ENCODE results near the gene UBE2K. TPM values are rescaled to one million over a fixed set of nuclear protein-coding genes. Genes with fewer than 3 reads are reported as not detected.
"Not testable (repeated sequence)": the region's sequence is repeated elsewhere in the genome, so short reads cannot be mapped to it uniquely, and the experiment has no call there.

UBE2K gene
- total RNA-seq, 1 experiment from 2014 or later, result 38.9 TPM

GRCh38 chr4:39667706-39668105 lies 30.2 kb upstream of the UBE2K start:
- Histone ChIP-seq H3K36me3 (ENCODE audit: low read depth, low read length) (no peaks in the 10 kb centered on the region), H3K9me3 (ENCODE audit: low read length) (no peaks in the 10 kb centered on the region), H3K9ac (ENCODE audit: low read length) (no peak overlapping the region), H4K20me1 (ENCODE audit: low read length) (no peaks in the 10 kb centered on the region), H2AFZ (ENCODE audit: low read length) (no peak overlapping the region), H3K9me2 (replicated peaks; ENCODE audit: low read length) (no peaks in the 10 kb centered on the region), H3K4me2 (ENCODE audit: low read length) (no peak overlapping the region), H3K27me3 (ENCODE audit: low read length) (no peaks in the 10 kb centered on the region), H3K4me3 (ENCODE audit: low read length) (no peak overlapping the region), H3F3A (ENCODE audit: low read length, unreplicated experiment) (no peaks in the 10 kb centered on the region), H3K79me2 (ENCODE audit: low read length) (no peaks in the 10 kb centered on the region), H3K4me1 (ENCODE audit: insufficient read depth, low read length) (no peaks in the 10 kb centered on the region), H3K27ac (ENCODE audit: low read length) (no peak overlapping the region)
- TF ChIP-seq EZH2phosphoT487 (IDR thresholded peaks at IDR 0.05; ENCODE audit: borderline replicate concordance, low read length) (no peak), EZH2 (IDR thresholded peaks at IDR 0.05; ENCODE audit: low read length, unreplicated experiment) (no peak), CTCF (conservative IDR thresholded peaks at IDR 0.05; ENCODE audit: low read depth, low read length) (no peak)
- intact Hi-C loops (cut with micrococcal nuclease), result no loop called here
- DNase-seq (no peak), ATAC-seq (no peak)
- POLR2A ChIA-PET (ENCODE audit: unreplicated experiment), result no interaction called here
- CTCF ChIA-PET, result no interaction called here
- BruUV-seq (replicated peaks), result no TSS peak

GRCh38 chr4:39668887-39669286 lies 29.0 kb upstream of the UBE2K start:
- ATAC-seq, result no peak
- POLR2A ChIA-PET (ENCODE audit: unreplicated experiment), result no interaction called here
- CTCF ChIA-PET, result no interaction called here

GRCh38 chr4:39670296-39670695 lies 27.6 kb upstream of the UBE2K start:
- intact Hi-C loops (cut with micrococcal nuclease); H3K4me3 ChIP-seq (ENCODE audit: low read length); H3K9me3 ChIP-seq (ENCODE audit: low read length); H3F3A ChIP-seq (ENCODE audit: low read length, unreplicated experiment); BruUV-seq (replicated peaks); H3K79me2 ChIP-seq (ENCODE audit: low read length); H3K9me2 ChIP-seq (replicated peaks; ENCODE audit: low read length); DNase-seq; POLR2A ChIA-PET (ENCODE audit: unreplicated experiment); H2AFZ ChIP-seq (ENCODE audit: low read length); H3K27ac ChIP-seq (ENCODE audit: low read length); H3K9ac ChIP-seq (ENCODE audit: low read length); CTCF ChIA-PET; H3K36me3 ChIP-seq (ENCODE audit: low read depth, low read length); ATAC-seq; H3K27me3 ChIP-seq (ENCODE audit: low read length); H4K20me1 ChIP-seq (ENCODE audit: low read length); H3K4me1 ChIP-seq (ENCODE audit: insufficient read depth, low read length); H3K4me2 ChIP-seq (ENCODE audit: low read length): not testable (repeated sequence)

More at GRCh38 chr4:39668887-39669286, 29.0 kb upstream of the UBE2K start:
- Histone ChIP-seq H3K4me2 (ENCODE audit: low read length) (no peak overlapping the region), H3K27ac (ENCODE audit: low read length) (no peak overlapping the region), H3F3A (ENCODE audit: low read length, unreplicated experiment) (no peaks in the 10 kb centered on the region), H3K4me3 (ENCODE audit: low read length) (no peak overlapping the region), H4K20me1 (ENCODE audit: low read length) (no peaks in the 10 kb centered on the region), H3K36me3 (ENCODE audit: low read depth, low read length) (no peaks in the 10 kb centered on the region), H3K27me3 (ENCODE audit: low read length) (no peaks in the 10 kb centered on the region), H2AFZ (ENCODE audit: low read length) (no peak overlapping the region), H3K9me2 (replicated peaks; ENCODE audit: low read length) (no peaks in the 10 kb centered on the region), H3K9ac (ENCODE audit: low read length) (no peak overlapping the region), H3K9me3 (ENCODE audit: low read length) (no peaks in the 10 kb centered on the region), H3K4me1 (ENCODE audit: insufficient read depth, low read length) (no peaks in the 10 kb centered on the region), H3K79me2 (ENCODE audit: low read length) (no peaks in the 10 kb centered on the region)
- no peak for TF ChIP-seq EZH2phosphoT487 (IDR thresholded peaks at IDR 0.05; ENCODE audit: borderline replicate concordance, low read length)
- TF ChIP-seq CTCF (conservative IDR thresholded peaks at IDR 0.05; ENCODE audit: low read depth, low read length), result no peak
- TF ChIP-seq EZH2 (IDR thresholded peaks at IDR 0.05; ENCODE audit: low read length, unreplicated experiment), result no peak
- intact Hi-C loops (cut with micrococcal nuclease), result no loop called here
- no TSS peak for BruUV-seq (replicated peaks)
- DNase-seq, result no peak

GRCh38 chr4:39675681-39676080 lies 22.3 kb upstream of the UBE2K start:
- H3K4me1 ChIP-seq (ENCODE audit: insufficient read depth, low read length); POLR2A ChIA-PET (ENCODE audit: unreplicated experiment); H3K9me3 ChIP-seq (ENCODE audit: low read length); H3F3A ChIP-seq (ENCODE audit: low read length, unreplicated experiment); BruUV-seq (replicated peaks); H3K27me3 ChIP-seq (ENCODE audit: low read length); H3K4me2 ChIP-seq (ENCODE audit: low read length); H3K9me2 ChIP-seq (replicated peaks; ENCODE audit: low read length); DNase-seq; H3K79me2 ChIP-seq (ENCODE audit: low read length); H2AFZ ChIP-seq (ENCODE audit: low read length); H3K27ac ChIP-seq (ENCODE audit: low read length); intact Hi-C loops (cut with micrococcal nuclease); H3K9ac ChIP-seq (ENCODE audit: low read length); H4K20me1 ChIP-seq (ENCODE audit: low read length); ATAC-seq; H3K4me3 ChIP-seq (ENCODE audit: low read length); CTCF ChIA-PET; H3K36me3 ChIP-seq (ENCODE audit: low read depth, low read length): not testable (repeated sequence)

GRCh38 chr4:39681003-39681402 lies 16.9 kb upstream of the UBE2K start:
- H3K79me2 ChIP-seq (ENCODE audit: low read length); POLR2A ChIA-PET (ENCODE audit: unreplicated experiment); H3K9ac ChIP-seq (ENCODE audit: low read length); H3K36me3 ChIP-seq (ENCODE audit: low read depth, low read length); H3K27me3 ChIP-seq (ENCODE audit: low read length); BruUV-seq (replicated peaks); H4K20me1 ChIP-seq (ENCODE audit: low read length); H2AFZ ChIP-seq (ENCODE audit: low read length); DNase-seq; CTCF ChIA-PET; H3F3A ChIP-seq (ENCODE audit: low read length, unreplicated experiment); H3K9me2 ChIP-seq (replicated peaks; ENCODE audit: low read length); intact Hi-C loops (cut with micrococcal nuclease); H3K9me3 ChIP-seq (ENCODE audit: low read length); H3K4me1 ChIP-seq (ENCODE audit: insufficient read depth, low read length); H3K4me2 ChIP-seq (ENCODE audit: low read length); ATAC-seq; H3K4me3 ChIP-seq (ENCODE audit: low read length); H3K27ac ChIP-seq (ENCODE audit: low read length): not testable (repeated sequence)

Measured in PC-3 (cell line).